ENCODE measurements around the gene CYP3A4. TPM values are rescaled to one million over a fixed set of nuclear protein-coding genes. Genes with fewer than 3 reads are reported as not detected.

The CYP3A4 gene
- total RNA-seq, 1 experiment from 2014 or later, result not detected

DNA sequence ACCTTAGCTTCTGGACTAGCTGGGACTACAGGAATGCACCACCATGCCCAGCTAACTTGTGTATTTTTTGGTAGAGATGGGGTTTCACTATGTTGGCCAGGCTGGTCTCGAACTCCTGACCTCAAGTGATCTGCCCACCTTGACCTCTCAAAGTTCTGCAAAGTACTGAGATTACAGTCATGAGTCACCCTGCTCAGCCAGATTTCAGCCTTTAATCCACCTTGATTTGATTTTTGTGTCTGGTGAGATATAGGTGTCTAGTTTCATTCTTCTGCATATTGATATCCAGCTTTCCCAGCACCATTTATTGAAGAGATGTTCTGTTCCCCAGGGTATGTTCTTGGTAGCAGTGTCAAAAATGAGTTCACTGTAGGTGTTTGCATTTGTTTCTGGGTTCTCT, 28.9 kb downstream of the CYP3A4 start:
- no peak overlapping the region for H3K18ac ChIP-seq (ENCODE audit: insufficient read length, low read depth, low read length)
- no peaks in the 10 kb centered on the region for H4K20me1 ChIP-seq (ENCODE audit: control insufficient read depth, insufficient read depth, insufficient read length)
- no peak overlapping the region for H3K4ac ChIP-seq (ENCODE audit: low read depth, low read length)
- no peak overlapping the region for H2BK15ac ChIP-seq (ENCODE audit: low read depth, low read length)
- no peak overlapping the region for H3K14ac ChIP-seq (ENCODE audit: insufficient read depth, low read length)
- H2AFZ ChIP-seq (ENCODE audit: low read length), result no peak overlapping the region
- no peak overlapping the region for H2BK120ac ChIP-seq (ENCODE audit: low read depth, low read length, poor library complexity, severe bottlenecking)
- H3K79me1 ChIP-seq (ENCODE audit: insufficient read depth, low read depth, low read length, poor library complexity, severe bottlenecking), result no peaks in the 10 kb centered on the region
- H3K4me1 Mint-ChIP-seq, result peaks cover 3 to 7% of the 10 kb centered on the region in 2 experiments; a peak in 3 of 4 replicates
- H4K5ac ChIP-seq (ENCODE audit: insufficient read length, low read depth, low read length), result no peak overlapping the region
- no peak overlapping the region for H3K56ac ChIP-seq (ENCODE audit: insufficient read length, low read depth, low read length)
- no peaks in the 10 kb centered on the region for H3K4me1 ChIP-seq (ENCODE audit: insufficient read depth, low read length)
- no peaks in the 10 kb centered on the region for H3K79me2 ChIP-seq (ENCODE audit: insufficient read depth, low read length)
- no peaks in the 10 kb centered on the region for H3K9me3 ChIP-seq (ENCODE audit: control insufficient read depth, low read depth, low read length)
- no peak overlapping the region for H2BK12ac ChIP-seq (ENCODE audit: insufficient read length, low read depth, low read length)
- H3K27ac Mint-ChIP-seq, result no peak overlapping the region
- no peak overlapping the region for H3K4me2 ChIP-seq (ENCODE audit: insufficient read depth, insufficient read length, low read length)
- no peak overlapping the region for H2AK5ac ChIP-seq (ENCODE audit: insufficient read length, low read length)
- no peaks in the 10 kb centered on the region for H3K23me2 ChIP-seq (ENCODE audit: insufficient read length, low read depth, low read length, poor library complexity, severe bottlenecking)
- no peak overlapping the region for H3K27ac ChIP-seq (ENCODE audit: insufficient read length, low read depth, low read length)
- H3K4me3 Mint-ChIP-seq, result no peak overlapping the region
- no peaks in the 10 kb centered on the region for H3K27me3 ChIP-seq (ENCODE audit: insufficient read depth, low read length)
- no peak overlapping the region for H3K23ac ChIP-seq (ENCODE audit: insufficient read length, low read depth, low read length)
- no peaks in the 10 kb centered on the region for H3K9me3 Mint-ChIP-seq
- no peak overlapping the region for H2BK5ac ChIP-seq (ENCODE audit: insufficient read length, low read length)
- no CpG with 5 or more reads among the region's 1 CpG for WGBS (ENCODE audit: extremely low coverage, insufficient read length, low lambda C conversion rate)
- no peak for DNase-seq
- H3T11ph ChIP-seq (ENCODE audit: low read length), result no peak overlapping the region
- H4K8ac ChIP-seq (replicated peaks; ENCODE audit: insufficient read length, low read depth, low read length), result no peak overlapping the region
- H2BK20ac ChIP-seq (ENCODE audit: low read depth, low read length, poor library complexity, severe bottlenecking), result no peak overlapping the region
- H3K27me3 Mint-ChIP-seq (ENCODE audit: low read depth), result peaks cover 5% of the 10 kb centered on the region; the same call in 1 of the 2 replicates
- no peaks in the 10 kb centered on the region for H3K36me3 Mint-ChIP-seq (ENCODE audit: insufficient read depth in 1 of 3, low read depth in 3 of 3)
- TF ChIP-seq, protein P1, sequence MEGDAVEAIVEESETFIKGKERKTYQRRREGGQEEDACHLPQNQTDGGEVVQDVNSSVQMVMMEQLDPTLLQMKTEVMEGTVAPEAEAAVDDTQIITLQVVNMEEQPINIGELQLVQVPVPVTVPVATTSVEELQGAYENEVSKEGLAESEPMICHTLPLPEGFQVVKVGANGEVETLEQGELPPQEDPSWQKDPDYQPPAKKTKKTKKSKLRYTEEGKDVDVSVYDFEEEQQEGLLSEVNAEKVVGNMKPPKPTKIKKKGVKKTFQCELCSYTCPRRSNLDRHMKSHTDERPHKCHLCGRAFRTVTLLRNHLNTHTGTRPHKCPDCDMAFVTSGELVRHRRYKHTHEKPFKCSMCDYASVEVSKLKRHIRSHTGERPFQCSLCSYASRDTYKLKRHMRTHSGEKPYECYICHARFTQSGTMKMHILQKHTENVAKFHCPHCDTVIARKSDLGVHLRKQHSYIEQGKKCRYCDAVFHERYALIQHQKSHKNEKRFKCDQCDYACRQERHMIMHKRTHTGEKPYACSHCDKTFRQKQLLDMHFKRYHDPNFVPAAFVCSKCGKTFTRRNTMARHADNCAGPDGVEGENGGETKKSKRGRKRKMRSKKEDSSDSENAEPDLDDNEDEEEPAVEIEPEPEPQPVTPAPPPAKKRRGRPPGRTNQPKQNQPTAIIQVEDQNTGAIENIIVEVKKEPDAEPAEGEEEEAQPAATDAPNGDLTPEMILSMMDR (conservative IDR thresholded peaks at IDR 0.05), result no peak
- H4K91ac ChIP-seq (ENCODE audit: insufficient read length, low read depth, low read length), result no peak overlapping the region
- no peak overlapping the region for H3K9ac ChIP-seq (ENCODE audit: extremely low read depth, insufficient read length, low read length)
